ENCODE data around the gene FGF1.

FGF1 gene

DNA sequence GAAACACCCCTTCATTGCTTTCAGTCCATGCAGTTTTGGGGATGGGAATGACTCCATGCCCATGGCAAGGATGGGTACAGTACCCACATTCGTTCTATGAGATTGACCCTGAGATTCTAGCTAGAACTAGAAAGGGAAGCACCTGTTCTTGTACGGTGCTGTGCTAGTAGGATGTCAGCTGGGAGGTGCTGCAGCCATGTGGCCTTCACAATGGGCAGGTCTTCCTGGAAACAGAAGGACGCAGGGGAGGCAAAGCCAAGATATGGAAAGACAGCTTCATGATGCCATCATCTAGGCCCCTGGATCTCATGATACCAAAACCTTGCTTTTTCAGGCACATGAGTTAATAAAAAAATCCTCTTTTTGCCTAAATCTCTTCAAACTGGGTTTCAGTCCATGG, 10.5 kb upstream of the FGF1 start:
- no peak for DNase-seq

DNA sequence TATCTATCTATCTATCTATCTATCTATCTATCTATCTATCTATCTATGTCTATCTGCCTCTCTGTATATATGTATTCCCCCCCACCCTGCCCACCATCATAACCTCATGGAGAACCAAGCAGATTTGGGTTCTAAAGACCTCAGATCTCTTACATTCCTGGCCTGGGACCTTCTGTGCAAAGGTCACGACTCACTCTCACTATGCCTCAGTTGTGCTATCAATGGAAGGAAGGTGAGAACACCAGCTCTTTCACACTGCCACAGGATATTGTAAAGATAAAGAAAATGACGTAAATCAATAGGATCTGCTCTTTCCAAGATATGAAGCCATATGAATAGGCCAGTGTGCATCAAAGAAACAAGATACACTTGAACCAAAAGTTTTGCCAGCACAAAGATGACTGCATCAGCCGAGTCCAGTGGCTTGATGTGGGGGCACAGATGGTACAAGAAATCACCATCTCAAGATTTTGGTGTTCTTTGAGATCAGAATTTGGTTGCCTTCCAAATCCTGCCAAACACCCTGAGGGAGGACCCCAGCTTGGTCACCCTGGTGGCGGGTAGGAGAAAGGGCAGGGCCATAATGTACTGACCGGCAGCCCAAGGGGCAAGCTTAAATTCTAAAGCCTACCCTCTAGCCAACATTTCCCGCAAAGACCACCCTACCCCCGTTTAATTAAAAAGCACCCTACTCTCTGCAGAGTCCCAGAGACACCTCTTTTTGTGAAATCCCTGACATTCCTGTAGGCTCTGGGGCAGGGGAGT, 8.4 kb upstream of the FGF1 start:
- no peak for DNase-seq

DNA sequence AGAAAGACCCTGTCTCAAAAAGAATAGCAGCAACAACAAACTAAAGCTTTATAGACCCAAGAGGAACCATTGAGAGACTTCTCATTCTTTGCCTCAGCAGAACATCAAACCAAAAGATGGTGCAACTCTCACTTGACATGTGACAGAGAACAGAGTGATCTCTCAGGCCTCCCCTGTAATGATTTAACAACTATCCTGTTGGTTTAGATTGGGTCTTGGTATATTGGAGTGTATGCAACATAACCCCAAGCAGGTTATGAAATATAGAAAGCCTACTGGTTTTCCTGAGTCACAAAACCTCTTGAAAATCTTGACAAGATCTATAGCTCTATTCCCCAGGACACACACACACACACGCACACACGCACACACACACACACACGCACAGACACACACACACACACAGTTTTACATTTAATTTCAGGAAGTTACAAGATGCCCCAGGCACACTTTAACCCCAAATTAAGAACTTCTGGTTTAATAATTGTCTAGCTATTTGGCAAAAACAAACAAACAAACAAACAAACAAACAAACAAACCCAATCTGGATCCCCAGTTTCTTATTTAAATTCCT, 6.5 kb upstream of the FGF1 start:
- DNase-seq, result no peak

DNA sequence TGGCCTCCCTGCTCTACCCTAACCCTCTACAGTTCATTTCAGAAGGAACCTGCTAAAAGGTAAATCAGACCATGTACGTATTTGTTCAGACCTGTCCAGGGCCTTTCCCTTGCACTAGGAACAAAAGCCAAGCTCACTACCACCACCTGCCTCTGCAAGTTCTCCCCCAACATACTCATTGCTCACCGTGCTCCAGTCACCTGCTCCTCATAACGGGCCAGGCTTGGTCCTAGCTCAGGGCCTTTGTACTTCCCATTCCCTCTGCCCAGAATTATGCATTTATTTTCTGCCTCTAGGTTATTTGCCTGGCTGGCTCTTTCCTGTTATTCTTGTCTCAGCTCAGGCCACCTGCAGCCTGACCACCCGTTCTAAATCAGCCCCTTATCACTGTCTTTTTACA, 4.8 kb upstream of the FGF1 start:
- DNase-seq, result no peak

DNA sequence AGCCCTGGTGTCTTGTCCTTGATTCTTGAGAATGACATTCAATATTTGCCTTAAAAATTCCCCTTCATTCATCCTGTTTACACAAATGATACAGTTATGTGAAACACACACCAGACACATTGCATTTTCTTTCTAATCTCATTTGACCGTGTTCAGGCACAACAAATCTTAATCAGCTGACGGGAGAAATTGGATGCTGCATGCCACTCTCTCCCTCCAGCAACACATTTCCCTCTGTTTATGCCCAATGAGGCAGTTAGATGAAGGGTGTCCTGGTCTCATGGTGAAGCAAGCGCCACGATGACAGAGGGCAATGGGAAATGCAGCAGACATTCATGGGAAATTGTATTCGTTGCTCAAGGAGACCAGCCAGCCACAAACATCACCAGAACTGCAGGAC, 3.2 kb upstream of the FGF1 start:
- DNase-seq, result no peak

DNA sequence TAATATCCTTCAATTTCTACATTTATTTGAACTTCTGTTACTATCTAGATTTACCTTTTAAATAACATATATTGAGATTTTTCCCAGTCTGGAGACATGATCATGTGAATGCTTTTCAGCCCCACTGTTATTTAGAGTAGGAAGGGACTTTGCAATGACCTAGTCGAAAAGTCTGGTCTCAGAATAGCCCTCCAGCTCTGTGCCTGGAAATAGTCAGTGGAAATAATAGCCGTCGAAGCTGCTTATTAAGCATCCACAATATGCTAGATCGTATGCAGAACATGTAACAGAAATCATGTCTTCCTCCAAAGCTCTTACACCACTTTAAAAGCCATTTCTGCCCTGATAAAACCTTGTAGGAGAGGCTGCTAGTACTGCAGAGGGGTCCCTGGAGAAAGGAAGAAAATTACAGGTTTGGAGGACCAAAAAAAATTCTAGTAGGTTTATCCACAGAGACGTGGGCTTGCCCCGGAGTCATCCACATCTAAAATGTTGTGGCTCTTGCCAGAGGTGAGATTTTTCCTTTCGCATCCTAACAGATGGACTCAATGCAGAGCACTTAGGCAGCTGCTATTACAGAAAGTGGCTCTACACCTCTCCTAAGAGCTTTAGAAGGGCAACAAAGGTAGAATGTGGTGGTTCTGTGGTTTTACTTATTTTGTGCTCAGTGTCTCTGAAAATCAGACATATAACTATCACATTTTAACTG, 2.5 kb upstream of the FGF1 start:
- DNase-seq, result no peak

DNA sequence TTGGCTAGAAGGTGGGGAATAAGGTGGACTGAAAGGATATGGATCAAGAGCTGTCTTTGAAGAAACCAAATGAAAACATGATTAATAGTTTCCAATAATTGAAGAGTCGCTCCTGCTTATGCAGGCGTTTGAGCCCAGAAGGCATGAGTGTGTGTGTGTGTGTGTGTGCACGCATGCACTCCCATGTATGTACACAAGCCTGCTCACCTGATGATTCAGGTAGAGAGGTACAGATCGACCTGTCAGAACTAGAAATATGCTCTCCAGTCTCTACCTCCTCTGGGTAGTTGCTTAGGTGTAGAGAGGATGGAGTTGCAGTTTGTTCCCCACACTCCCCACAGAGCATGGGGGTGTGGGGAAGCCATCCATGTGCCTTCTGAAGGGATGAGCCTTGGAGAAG, 1.1 kb upstream of the FGF1 start:
- DNase-seq, result no peak

DNA sequence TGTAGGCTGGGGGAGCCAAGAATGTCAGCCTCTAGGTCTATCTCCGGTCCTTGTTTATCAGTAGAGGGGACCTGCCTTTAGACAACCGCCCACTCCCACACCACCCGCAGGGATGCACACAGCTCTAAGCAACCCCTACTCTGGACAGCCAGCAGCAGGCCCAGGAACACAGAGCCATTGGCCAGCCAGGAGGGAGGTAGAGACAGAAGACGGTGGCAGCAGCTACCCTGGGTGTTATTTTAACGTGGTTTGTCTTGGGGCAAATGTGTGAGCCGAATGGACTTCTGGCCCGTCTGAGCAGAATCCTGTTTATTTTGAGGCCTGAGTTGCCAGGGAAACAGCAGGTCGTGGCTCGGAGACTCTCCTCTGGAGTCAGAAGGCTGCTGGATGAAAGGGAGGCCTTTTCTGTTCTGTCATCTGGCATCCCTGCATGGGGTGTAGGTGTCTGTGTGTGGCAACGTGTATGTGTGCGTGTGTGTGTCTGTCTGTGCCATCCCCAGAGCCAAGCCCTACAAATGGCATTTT, 382 bp upstream of the FGF1 start:
- DNase-seq, result no peak

DNA sequence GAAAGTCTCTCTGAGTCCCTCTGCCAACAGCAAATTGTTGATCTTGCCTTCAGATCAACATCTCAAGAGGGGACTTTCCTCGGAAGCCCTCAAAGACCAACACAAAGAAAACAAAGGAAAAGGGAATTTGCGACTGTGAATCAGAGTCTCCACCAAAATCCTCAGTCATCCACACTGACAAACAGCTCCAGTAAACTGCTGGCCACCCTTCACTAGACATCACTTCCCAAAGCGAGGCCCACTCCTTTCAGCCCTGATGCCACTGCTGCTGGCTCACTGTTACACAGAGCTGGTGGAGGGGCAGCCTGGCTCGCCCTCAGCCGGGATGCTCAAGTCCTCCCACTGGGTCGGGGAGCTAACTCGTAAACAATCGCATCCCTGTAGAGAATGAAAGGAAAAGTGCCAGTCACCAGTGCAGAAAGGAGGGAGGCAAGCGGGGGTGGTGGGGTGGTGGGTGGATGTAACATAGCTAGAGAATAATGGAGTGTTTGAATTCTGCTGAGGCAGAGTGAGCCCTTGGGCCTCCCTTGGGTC, 1.3 kb downstream of the FGF1 start:
- no peak for DNase-seq

DNA sequence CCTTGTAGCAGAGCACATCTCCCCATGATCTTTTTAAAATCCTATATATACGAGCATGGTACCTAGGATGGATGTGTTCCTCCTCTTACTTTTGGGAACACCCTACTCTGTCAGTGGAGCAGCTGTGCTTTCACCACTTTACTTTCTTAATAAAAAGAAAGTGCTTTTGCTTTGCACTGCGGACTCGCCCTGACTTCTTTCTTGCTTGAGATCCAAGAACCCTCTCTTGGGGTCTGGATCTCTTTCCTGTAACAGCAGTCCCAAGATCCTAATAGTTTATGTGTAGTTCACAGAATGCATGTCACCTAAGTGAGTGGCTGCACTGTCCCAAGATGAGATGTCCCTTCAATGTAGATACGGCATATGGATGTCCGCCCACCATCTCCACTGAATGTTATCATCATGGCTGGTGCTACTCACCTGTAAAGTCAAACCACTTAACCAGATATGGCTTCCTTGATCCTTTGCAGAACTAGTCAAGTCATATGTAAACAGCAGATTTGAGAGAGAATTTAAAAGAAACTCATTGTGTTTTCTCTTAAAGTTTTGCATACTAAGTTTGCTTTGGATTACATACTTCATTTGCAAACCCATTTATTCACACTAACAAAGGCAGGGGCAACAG, 1.9 kb downstream of the FGF1 start:
- DNase-seq, result no peak

DNA sequence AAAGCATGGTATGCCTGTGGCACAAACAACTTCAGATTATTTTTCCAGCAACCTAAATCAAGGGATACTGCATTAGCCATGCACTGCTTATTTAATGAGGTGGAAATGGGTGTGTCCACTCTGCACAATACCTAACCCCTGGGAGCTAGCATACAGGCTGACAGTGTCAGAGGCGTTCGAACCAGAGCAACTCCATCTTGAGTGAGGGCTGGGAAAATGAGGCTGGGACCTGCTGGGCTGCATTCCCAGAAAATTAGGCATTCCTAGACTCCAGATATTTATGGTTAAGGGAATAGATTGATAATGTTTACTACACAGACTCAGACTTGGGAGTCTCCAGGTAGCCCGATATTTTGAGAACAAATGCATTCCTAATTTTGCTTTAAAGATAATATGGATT, 2.8 kb downstream of the FGF1 start:
- no peak for DNase-seq

DNA sequence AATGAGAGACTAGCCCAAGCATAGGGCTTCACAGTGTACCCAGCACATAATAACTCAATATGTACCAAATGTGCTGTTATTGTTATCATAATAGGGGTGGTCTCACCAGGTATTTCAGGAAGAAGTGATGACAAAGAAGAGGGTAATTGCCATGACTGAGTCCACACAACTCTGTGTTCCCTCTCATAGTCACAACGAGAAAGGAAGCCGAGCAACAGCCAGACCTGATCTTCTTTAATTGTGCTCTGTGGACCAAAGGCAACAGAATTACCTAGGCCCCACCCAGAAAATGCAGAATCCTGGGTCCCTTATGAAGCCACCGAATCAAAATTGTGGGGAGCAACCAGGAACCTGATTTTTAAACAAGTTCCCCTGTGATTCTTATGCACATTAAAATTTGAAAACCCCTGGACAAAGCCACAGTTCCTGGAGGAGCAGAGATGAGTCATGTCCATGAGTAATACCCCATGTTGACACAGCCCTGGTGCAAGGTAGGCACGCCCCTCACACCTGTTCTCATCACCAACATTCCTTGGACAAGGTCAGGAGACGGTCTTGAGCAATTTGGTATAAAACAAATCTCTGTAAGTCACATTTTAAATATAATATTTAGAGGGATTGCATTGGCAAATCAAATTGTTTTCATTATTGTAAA, 5.2 kb downstream of the FGF1 start:
- no peak for DNase-seq

DNA sequence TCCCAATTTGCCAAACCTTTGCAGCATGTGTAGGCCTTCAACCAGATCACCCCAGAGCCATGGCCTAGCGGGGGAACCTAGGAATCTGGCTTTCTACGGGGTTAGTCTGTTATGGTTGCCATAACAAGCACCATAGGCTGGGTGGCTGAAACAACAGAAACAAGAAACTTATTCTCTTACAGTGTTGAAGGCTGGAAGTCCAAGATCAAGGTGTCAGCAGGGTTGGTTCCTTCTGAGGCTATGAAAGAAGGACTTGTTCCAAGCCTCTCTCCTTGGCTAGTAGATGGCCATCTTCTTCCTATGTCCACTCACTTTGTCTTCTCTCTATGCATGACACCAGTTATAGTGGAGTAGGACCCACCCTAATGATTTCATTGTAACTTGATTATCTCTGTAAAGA, 6.1 kb downstream of the FGF1 start:
- no peak for DNase-seq

DNA sequence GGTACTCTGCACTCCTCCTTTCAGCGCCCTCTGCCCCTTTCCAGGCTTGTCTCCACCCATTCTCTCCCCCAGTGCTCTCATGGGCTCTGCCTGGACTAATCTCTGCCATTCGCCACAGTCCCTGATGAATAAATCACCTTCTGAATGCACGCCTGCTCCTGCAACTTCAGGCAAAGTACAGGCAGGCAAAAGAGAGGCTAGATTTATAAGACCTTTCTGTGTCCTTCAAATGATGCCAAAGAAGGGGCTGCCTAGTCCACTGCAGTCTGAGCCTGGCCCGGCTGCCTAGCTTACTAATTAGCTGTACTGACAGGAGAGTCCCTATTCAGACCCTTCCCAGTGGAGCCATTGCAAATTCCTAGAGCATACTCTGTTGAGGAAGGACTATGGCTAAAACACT, 7.4 kb downstream of the FGF1 start:
- no peak for DNase-seq

DNA sequence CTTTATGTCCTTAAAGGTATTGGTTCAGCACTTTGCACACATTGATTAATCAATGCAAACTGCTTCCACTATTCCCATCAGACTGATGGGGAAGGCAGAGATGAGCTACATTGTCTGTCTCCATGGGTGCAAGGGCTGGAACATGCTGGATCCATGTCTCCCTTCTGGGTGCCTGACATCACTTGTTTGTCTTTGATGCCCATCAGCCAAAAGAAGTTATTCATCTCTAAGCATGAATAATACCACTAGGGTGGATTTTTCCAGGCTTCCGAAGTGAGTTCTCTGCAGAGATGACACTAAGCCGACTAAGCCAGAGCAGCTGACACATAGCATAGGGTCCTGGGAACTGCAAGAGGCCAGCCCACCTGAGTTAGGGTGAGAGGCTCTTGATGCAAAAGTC, 8.7 kb downstream of the FGF1 start:
- no peak for DNase-seq

DNA sequence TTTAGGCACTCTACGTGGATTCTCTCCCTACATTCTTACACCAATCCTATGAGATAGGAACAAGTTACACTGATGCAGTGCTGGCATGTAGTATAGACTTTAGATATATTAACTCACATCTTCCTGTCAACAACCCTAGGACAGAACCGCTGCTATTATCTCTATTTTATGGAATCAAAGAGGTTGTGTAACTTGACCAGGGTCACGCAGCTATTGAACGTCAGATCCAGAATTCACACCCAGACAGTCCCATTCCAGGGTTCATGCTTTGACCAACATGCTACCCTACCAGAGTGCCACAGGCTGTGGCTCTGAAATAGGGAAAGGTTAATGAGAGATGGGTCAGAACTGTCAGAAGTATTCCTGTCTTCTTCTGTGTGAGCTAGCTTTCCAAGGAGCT, 9.6 kb downstream of the FGF1 start:
- no peak for DNase-seq

DNA sequence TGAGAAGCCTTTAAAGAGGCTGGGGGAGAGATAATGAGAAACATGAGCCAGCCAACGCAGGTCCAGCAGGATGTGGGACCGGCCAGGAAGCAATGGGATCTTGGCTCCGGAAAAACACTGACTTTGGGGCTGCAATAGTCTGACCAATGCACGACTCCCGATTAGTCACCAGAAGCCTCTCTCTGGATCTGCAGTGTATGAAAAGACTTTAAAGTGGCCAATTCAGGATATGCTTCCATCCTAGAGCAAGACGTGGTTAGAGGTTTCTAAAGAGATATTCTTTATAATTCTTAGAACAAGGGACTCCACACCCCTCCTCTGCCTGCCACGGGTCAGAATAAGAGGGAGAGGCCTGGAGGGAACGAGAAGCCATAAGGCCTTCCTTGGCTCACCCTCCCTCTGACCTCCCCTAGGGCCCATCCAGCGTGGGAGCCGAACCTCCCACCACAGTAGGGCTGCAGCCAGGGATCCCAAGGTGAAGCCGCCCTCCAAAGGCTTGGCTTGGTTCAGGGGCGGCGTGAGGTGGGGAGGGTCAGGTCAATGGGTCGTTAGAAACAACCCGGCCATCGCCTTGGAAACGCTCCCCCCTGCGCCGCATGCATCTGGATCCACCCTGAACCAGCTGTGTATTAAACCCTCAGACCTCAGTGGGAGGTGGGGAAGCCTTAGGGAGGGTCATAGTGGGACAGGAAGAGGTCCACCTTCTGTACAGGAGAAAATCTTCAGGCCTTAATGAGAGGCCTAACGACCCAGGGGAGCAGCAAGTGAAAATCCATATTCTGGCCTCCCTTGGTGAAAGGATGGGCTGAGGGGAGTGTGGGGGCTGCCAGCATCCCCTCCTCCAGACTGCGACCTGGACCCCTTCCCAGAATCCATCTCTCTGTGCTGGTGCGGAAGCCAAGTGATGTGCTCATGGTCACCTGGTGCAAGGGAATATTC, 11.1 kb downstream of the FGF1 start:
- no peak for DNase-seq

DNA sequence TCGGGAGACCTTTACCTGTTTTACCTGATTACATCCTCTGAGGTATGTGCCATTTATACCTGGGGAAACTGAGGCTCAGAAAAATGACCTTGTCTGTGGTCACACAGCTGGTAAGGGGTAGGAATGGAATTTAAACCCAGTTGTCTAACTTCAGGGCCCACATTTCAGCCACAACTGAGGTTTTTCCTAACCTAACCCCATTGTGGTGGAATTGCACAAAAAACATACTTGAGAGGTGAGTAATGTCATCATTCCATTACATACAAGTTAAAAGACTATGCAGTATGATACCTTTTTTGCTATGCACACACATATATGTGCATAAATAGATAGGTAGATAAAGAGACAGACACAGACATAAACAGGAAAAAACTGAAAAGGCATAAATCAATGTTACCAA, 14.1 kb downstream of the FGF1 start:
- DNase-seq, result no peak

DNA sequence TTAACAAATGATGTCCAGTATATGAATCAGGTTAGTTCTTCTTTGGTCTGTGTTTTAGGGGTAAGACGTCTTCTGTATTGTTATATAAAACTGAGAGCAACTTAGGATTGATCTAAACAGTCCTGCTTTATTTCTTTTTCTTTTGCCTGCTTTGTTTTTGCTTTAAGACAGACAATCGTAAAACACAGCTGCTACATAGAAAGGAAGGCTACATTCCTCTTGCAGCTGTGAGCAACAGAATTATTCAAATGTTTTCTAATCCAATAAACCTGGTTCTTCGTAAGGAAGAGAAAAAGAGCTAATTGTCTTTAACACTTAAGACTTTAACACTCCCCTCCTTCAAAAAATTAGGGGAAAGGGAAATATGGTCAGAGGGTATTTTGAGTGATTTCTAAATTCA, 14.6 kb downstream of the FGF1 start:
- no peak for DNase-seq

DNA sequence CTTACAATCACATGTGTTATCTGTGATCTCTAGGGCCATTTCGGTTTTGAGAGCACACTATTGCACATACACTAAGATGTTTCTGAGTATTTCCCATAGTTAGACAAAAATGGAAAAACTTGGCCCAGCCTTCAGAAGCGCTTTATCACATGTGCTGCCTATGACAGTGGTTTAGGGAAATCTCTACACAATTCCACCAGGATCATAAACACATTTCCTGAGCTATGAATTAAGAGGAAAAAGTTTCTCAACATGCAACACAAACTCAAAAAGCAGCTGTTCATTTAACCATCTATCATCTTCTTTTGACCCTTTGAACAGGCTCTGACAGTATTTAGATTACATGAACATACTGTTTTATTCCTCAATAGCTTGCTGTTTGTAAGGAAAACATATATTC, 15.1 kb downstream of the FGF1 start:
- no peak for DNase-seq

DNA sequence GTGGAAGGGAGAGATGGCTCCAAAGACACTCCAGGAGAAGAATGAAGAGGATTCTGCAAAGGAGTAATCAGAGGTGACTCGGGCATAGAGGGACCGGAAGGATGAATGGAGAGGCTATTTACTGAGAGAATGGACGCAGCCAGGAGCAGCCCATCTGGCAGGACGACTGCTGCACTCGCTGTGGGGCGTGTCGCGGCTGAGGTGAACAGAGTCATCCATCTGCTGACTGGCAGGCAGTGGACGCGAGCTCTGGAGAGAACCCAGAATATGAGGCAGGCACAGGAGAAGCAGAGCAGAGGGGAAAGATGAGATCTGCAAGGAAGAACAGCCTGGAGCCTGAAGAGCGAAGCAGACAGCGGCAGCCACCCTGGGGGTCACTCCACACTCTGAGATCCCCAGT, 16.4 kb downstream of the FGF1 start:
- no peak for DNase-seq

DNA sequence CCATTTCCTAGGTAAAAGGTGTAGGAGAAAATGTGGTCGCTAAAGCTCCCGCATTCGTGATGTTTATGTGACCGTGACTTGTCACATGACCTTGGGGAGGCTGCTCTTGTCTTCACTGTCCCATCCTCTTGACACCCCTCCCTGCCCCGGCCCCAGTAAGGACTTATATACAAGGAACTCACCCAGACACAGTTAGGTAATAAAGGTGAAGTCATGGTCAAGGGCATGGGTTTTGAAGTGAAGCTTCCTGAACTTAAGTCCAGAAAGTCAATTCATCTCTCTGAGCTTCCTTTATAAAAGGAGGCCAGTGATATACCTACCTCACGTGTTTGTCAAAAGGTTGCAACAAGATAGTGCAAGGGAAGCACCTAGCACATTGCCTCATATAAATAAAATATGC, 17.6 kb downstream of the FGF1 start:
- DNase-seq, result no peak
